SKM-1 treated with dmso at 0.1 percent for 144 hours (cell line): ENCODE measurements around the gene SYT8.

Experiments used
- DNase-seq: peaks from one replicate; lab custom pipeline; 2025; ENCODE audit not compliant: unreplicated experiment; lab: John Stamatoyannopoulos, UW

The SYT8 gene

DNA sequence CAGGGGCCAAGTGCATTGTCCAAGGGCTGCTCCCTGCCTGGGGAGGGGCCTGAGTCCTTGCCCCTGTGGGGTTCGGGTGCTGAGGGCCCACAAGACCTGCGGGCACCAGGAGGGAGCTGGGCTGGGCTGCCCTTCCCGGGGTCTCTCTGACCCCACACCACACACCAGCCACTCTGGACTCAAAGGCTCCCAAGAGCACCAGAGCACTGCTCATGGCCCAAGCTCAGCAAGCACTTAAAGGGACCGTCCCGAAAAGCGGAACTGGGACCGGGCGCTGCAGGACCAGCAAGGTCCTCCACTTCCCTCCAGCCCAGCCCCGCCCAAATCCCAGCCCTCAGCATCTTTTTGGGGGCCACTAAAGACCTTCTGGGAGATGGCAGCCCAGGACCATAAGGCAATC lies 23.4 kb downstream of the SYT8 start:
- DNase-seq: no peak

DNA sequence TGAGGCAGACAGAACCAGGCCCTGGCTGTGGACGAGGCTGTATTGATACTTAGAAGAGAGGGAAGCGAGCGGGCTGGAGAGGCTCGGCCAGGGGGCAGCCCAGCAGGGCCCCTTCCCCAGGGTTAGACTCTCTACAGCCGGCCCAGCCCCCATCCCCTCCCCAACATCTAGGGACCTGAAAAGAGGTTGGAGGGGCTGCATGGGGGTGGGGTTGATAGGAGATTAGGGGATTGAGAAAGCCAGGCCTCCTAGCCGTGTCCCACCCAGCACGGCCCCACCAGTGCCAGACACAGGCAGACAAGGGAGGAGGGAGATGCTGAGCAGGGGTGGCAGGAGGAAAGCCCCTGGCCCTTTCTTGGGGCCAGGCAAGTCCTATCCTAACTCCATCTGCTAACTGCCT lies 23.8 kb downstream of the SYT8 start:
- no peak for DNase-seq

DNA sequence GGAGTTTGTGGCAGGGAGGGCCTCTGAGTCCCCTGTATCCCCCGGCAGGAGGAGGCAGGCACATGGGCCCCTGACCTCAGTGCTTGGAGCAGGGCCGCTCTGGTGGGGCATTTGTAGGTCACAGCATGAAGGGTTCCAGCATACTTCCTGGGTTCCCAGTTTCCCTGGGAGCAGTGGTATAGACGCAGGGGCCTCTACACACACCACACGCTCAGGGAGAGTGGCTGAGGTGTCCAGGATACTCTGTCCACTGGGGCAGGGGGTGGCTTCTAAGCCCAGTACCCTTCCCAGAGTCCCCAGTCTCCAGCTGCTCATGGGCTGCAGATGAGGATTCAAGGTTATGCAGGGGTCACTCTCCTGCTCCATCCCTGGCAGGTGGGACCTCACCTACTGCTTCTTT lies 24.2 kb downstream of the SYT8 start:
- DNase-seq: no peak

DNA sequence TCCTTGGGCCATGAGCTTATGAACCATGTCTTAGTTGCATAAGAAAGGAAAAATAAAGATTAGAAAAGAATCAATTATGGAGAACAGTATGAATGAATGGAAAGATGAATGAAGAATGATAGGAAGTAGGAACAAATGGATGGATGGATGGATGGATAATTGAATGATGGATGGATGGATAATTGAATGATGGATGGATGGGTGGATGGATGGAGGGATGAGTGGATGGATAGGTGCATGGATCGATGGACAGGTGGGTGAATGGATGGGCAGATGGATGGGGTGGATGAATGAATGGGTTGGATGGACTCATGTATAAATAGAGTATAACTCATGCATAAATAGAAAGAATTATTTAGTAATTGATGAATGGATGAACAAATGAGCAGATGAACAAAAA lies 25.3 kb downstream of the SYT8 start:
- no peak for DNase-seq

DNA sequence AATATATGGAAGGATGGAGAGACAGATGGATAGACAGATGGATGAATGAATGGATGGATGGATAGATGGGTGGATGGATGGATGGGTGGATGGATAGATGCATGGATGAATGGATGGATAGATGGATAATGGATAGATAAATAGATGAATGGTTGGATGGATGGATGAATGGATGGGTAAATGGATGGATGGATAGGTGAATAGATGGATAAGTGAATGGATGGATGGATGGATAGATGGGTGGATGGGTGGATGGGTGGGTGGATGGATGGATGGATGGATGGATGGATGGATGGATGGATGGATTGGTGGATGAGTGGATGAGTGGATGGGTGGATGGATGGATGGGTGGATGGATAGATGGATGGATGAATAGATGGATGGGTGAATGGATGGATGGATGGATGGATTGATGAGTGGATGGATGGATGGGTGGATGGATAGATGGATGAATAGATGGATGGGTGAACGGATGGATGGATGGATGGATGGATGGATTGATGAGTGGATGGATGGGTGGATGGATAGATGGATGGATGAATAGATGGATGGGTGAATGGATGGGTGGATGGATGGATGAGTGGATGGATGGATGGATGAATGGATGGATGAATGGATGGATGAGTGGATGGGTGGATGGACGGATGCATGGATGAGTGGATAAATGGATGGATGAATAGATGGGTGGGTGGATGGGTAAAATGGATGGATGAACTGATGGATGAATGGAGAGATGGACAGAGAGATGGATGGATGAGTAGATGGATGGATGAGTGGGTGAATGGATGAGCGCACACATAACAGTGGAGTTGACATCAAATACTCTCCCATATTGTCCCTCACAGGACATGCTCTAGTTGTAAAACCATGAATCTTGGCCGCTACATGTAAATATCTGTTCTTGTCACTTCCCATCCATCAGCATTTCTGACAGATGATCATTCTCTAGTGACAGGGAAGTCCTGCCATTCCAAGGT lies 26.9 kb downstream of the SYT8 start:
- no peak for DNase-seq

DNA sequence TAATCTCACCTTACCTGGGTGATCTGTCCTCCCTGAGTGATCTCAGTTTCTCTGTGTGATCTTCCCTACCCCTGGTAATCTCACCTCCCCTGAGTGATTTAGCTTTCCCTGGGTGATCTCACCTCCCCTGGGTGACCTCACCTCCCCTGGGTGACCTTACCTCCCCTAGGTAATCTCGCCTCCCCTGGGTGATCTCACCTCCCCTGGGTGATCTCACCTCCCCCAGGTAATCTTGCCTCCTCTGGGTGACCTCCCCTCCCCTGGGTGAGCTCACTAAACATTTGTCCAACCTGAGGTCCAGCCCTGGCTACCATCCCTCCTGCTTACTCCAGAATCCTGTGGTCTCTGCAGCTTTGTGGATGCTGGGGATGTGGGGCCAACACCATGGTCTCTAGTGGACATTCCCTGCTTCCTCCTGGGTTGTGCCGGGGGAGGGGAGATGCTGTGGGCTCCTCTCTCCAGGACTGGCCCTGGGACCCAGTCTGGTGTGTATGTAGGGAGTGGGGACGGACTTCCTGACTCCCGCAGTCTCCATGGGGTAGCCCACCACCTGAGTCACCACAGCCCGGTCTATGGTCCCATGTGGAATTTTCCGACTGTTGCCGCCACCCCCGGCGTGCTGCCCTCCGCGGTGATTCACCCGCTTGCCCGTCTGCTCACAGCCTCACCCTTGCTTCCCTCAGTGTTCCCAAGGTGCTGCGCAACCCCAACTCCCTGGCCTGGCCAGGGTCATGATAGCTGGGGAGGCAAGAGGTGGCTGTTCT lies 28.0 kb downstream of the SYT8 start:
- no peak for DNase-seq

DNA sequence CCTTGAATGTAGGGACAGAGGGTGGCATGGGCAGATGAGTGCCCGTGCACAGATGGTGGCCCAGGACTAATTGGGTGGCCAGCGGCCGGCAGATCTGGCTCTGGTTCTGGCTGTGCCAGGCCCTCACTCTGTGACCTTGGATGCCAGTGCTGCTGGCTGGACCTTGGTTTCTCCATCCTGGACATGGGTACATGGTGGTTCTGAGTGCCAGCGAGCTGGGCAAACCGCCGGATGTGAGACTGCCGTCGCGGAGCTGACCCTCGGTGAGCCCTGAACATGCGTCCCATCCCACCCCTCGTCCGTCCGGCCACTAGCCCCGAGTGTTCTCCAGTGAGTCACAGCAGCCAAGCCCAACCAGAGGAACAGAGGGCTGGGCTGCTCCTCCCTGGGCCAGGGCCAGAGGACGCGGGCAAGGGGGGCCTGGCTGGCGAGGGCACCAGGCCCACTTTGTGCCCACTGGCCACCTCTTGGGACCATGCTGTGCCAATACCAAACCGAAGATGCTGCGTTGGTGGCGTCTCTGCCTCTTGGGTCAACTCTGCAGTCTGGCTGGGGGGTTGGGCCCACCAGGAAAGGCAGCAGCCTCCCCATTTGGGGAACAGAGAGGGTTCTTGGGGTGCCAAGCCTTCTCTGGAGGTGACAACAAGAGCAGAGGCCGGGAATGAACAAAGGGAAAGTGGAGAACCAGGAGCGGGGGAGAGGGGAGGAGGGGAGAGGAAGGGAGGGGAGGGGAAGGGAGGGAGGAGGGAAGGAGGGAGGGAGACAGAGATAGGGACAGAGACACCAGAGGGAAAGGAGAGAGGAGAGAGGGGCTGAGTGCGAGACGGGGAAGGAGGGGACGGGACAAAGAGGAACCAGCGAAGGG lies 28.8 kb downstream of the SYT8 start:
- DNase-seq: no peak

DNA sequence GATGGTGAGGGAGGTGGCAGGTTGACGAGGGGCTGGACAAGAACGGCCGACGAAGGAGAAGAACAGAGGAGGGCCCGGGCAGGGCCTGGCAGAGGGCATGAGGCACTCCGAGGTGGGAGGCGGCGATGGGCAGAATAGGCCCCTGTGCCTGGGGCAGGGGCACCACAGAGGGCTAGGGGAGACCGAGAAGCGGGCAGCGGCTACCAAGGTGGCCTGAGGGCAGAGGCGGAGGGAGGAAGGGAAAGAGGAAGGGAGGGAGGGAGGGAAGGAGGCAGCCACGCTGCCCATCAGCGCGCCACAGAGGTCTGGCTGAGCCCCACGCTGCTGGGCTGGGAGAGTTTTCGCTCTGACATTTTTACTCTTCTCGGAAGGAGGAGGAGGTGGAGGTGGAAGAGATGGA lies 29.4 kb downstream of the SYT8 start:
- no peak for DNase-seq

DNA sequence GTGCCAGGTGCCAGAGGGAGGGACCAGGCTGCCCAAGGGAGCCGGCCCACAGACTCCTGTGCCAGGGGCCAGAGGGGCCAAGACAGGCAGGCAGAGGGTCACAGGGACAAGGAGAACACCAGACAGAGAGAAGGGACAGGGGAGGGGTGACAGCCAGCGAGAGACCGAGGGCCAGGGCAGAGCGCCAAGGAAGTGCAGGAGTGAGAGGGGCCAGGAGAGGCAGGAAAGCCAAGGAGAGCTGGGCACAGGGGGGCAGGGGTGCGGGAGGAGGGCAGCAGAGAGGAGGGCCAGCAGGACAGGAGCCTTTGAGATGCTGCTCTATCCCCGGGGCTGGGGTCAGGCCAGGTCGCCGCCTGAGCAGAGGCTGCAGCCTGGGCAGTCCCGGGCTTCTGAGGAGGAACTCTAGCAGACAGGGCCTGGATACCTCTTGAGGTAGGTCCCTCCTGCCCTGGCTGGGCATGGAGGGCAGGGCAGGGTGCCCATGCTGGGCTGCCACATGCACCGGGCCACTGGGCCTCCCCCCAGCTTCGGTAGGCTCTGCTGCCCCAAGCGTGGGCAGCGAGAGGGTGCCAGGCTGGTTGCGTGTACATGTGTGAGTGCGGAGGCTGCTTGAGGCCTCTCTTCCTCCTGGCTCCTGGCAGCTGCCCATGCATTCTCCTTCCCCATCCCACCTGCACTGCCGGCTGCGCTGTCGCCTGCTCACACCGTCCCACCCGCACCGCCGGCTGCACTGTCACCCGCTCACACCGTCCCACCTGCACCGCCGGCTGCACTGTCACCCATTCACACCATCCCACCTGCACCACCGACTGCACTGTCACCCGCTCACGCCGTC lies 30.3 kb downstream of the SYT8 start:
- DNase-seq: no peak

DNA sequence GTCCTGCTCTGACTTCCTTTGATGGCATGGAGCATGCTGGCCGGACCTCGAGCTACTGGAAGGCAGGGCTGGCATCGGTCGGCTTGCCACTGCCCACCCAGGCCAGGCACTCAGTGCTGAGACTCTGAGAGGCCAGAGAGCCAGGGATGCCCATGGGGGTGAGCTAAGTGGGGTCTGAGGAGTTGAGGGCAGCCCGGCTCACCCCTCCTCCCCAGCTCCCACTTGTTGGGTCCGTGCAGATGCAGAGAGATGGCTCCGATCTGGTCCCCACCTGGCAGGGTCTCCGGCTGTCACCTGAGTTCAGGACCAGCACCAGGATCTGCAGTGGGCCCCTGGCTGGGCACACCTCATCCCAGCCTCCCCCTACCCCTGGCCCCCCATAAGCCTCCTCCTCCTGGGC lies 31.4 kb downstream of the SYT8 start:
- no peak for DNase-seq

DNA sequence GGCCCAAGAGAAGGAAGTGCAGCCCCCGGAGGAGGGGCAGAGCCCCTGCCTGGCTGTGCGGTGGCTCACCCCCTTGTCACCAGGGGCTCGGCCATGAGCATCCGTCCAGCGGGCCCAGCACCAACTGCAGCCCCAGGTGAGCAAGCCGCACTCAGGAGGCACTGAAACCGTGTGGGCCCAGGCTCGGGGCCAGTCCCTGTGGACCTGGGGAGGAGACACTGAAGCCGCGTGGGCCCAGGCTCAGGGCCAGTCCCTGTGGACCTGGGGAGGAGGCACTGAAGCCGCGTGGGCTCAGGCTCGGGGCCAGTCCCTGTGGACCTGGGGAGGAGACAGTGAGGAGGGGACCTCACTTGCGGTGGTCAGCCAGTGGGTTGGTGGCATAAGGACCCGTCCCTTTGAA lies 32.0 kb downstream of the SYT8 start:
- DNase-seq: no peak

DNA sequence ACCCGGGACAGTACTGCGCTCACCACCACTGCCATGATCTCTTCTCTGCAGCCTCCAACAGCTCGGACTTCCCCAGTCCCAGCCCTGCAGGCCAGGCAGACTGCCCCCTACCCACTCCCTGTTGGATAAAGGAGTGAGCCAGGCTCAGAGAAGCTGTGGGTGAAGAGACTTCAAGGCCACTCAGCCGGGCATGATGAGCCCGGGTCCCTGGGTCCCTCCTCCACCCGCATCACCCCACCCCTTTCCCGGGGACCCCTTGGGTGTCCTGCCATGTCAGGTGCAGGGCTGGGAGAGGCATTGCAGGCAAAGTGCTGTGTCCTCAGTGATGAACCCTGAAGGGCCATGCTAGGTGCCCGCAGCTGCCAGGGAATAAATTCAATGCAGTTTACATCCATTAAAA lies 32.6 kb downstream of the SYT8 start:
- no peak for DNase-seq

DNA sequence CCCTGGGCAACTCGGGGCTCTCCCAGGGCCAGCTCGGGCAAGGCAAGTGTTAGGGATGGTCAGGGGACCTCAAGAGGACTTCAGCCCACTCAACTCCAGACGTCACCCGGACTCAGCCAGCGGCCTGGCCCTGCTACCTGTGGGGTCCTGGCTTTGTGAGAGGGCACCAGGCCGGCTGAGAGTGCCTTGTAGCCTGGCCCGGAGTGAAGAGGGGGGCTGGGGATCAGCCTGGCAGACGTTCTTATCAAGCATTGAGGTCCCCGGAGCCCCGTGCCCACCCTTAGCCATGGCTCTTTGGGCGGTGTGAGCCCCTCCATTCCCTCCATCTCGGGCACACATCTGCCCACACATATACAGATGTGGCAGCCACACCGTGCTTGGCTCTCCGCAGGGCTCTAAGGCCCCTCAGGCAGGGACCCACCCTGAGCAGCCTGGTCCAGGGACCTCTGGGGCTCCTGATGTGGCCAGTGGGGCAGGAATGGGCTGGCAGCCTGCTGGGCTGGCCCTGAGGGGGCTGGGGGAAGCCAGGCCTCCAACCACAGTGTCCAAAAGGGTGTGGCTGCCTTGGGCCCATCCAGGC lies 33.4 kb downstream of the SYT8 start:
- DNase-seq: no peak

DNA sequence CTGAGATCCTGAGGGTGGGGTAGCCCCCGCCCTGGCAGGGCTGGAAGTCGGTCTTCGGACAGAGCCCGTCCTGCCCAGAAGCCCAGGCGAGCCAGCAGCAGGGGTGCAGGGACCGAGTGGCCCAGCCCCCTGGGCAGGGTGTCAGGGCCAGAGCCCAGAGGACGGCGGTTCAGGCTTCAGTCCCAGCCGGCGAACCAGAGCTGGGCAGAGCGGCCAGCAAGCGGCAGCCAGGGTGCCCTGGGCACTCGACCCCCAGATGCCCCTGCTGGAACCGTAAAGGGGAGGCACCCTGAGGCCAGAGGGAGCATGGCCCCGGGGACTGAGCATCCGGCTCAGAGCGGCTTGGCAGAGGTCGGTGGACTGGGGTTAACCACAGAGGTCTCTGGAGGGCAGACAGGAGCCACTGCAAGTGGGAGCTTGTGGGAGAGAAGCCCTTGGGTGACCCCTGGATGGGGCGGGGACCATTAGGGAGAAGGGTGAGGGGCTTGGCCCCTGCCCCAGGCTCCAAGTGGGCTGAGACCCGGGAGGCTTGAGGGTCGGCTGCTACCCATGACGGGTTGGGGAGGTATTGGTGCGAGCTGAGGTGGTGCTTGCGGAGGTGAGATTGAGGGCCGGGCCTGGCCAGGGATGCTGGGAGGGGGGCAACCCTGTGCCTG lies 34.0 kb downstream of the SYT8 start:
- no peak for DNase-seq

DNA sequence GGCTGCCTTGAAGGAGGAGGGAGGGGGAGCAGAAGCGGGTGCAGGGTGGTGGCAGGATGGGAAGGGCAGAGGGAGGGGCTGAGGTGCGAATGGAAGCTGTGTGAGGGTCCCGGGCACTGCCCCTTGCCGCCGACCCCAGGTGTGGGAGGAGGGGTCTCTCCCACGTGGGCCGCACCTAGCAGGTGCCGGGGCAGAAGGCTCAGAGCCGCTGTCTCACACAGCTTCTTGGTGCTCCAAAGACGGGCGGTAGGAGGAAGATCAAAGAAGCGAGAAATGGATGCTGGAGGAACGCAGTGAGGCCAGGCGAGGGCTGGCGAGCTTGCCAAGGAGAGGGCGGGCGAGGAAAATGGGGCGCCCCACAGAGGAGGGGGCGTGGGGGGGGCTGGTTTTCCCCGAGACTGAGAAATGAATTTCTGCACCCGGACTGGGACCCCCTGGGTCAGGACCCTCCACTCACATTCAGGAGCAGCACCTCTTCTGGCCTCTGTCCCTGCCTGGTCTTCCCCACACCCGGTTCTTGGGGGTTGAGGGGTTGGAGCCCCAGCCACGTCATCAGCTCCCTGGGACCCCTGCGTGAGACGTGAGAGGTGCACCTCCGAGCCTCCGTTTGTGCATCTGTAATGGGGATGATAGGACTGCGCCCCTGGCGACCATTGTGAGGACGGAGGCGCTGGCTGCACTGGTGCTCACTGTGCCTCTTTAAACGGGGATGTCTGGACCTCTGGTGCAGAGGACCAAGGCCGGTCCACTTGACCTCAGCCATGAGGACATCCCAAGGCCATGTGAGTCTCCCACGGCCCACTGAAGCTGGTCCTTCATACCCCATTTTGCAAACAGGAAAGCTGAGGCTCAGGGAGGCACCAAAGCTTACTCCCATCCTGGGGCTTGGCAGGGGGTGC lies 34.9 kb downstream of the SYT8 start:
- DNase-seq: no peak

DNA sequence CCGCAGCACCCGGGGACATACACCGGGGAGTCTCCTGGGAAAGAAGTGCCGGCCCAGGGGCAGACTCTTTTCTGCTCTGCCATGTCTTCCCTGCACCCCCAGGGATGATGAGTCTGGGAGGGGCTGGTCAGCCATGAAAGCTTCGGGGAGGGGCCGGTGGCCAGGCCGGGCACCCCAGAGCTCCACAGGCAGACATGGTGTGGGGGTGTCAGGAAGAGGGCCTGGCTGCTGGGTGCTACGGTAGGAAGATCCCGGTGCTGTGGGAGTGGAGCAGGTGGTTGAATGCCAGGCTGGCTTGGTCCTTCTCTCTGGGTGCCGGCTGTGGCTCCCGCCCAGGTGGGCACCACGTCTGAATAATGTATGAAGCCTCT lies 35.5 kb downstream of the SYT8 start:
- DNase-seq: no peak

DNA sequence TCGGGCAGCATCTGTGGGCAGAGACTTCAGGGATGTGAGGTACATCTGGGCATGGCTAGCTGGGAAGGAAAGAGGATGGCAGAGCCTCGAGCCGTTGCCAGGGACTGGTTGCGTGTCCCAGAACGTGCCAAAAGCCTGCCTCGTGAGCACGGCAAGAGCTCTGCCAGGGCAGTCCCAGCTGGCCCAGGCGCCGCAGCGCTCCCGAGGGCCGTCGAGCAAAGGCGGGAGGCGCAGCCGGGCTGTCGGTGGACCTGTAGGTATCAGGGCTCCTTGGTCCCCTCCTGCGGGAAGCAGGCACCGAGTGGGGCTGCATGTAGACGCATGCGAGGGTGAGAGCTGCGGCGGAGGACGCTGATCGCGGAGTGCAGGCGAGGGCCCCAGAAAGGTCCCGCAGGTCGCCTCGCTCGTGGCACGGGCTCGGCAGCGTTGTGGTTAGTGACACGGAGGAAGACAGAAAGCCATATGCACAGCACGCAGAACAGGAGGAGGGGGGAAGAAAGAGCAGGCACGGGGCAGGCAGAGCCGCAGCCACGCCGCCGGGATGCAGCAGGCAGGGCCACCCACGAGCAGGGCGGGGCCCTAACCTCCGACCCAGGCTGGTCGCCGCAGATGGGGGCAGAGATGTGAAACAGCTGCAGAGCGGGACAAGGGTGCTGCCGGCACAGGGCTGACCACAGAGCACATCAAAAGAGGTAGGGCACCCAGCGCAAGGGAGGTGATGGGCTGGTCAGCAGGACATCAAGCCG lies 36.1 kb downstream of the SYT8 start:
- no peak for DNase-seq

DNA sequence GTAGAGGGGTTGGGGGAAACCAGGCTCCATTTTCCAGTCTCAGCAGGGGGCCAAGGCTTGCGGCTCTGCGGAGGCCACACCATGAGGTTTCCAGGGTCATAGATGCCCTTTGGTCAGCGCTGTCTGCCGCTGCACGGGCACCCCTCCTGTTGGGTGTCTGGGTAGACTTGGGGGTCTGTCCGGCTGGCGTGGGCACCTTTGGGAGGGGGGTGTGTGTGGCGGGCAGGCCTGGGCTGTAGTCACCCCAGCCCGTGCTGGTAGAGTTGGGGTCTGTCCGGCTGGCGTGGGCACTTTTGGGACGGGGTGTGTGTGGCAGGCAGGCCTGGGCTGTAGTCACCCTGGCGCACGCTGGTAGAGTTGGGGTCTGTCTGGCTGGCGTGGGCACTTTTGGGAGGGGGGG lies 36.7 kb downstream of the SYT8 start:
- no peak for DNase-seq
